GM12878 (cell line): ENCODE results near the gene ARVCF. TPM values are rescaled to one million over a fixed set of nuclear protein-coding genes. Genes with fewer than 3 reads are reported as not detected.

Experiments
- ATAC-seq: fragments of 200-7000 bp; cut with Tn5 transposase; 3 replicates; pipeline ENCODE4 v1.9.1; 2020; ENCODE audit warnings: mild to moderate bottlenecking, moderate library complexity
- BruUV-seq: library from RNA; stranded (reverse); fragments of 400-500 nt; replicated peaks from 2 replicates; lab custom pipeline; 2021; lab: Mats Ljungman, UMichigan
- CTCF ChIA-PET: fragments of 300-600 bp; sonication (Branson Sonifier 250); formaldehyde crosslinking; extraction: SDS; loops from one replicate; lab custom pipeline; 2021; ENCODE audit warnings: inconsistent platforms; lab: Yijun Ruan, JAX
- POLR2A ChIA-PET: fragments of 350-600 bp; formaldehyde crosslinking; extraction: SDS; loops from one replicate; lab custom pipeline; 2021; ENCODE audit warnings: inconsistent platforms; lab: Charles Lee
- RAD21 ChIA-PET: fragments of 300-600 bp; sonication (Branson Sonifier 250); formaldehyde crosslinking; loops from one replicate; lab custom pipeline; 2023; ENCODE audit warnings: antibody characterized with exemption; ENCODE audit not compliant: unreplicated experiment; lab: Charles Lee
- SMC1A ChIA-PET: fragments of 300-600 bp; sonication (Branson Sonifier 250); formaldehyde crosslinking; loops from one replicate; lab custom pipeline; 2023; ENCODE audit not compliant: unreplicated experiment, uncharacterized antibody; lab: Charles Lee
- DNase-seq: peaks from one replicate; pipeline ENCODE4 v3.0.0-alpha.2; 2011; ENCODE audit warnings: low read depth, low spot score
- FAIRE-seq: peaks from 3 replicates; lab custom pipeline; 2011; peaks lifted over from hg19 to GRCh38; lab: Jason Lieb, UNC
- H2AFZ ChIP-seq: 2 replicates; pipeline ENCODE4 v1.6.0; 2011; ENCODE audit warnings: low read depth, low read length, control low read depth; ENCODE audit not compliant: control insufficient read depth
- H3K27ac ChIP-seq: 2 replicates; pipeline ENCODE4 v1.5.1; 2011; ENCODE audit warnings: control low read depth; ENCODE audit not compliant: control insufficient read depth, insufficient read depth
- H3K27me3 ChIP-seq, 2 experiments: replicated peaks in 1 of 2; 2 replicates each; pipeline versions ENCODE4 v1.6.0 to v1.6.1; 2011; ENCODE audit warnings: low read length in 1 of 2; ENCODE audit not compliant: control insufficient read depth in 2 of 2, insufficient read depth in 2 of 2
- H3K36me3 ChIP-seq, 2 experiments: 2 replicates each; pipeline ENCODE4 v1.5.1; 2011; ENCODE audit warnings: low read length in 1 of 2; ENCODE audit not compliant: control insufficient read depth in 2 of 2, insufficient read depth in 2 of 2
- H3K4me1 ChIP-seq: 2 replicates; pipeline ENCODE4 v1.6.1; 2011; ENCODE audit warnings: mild to moderate bottlenecking, low read length, moderate library complexity, mixed read lengths; ENCODE audit not compliant: control insufficient read depth, insufficient read depth
- H3K4me2 ChIP-seq: 2 replicates; pipeline ENCODE4 v1.6.0; 2011; ENCODE audit warnings: control low read depth; ENCODE audit not compliant: control insufficient read depth, insufficient read depth
- H3K4me3 ChIP-seq: fragments of 200-600 bp; sonication (generic); 2 replicates; pipeline ENCODE4 v1.5.1; 2016
- H3K79me2 ChIP-seq: 2 replicates; pipeline ENCODE4 v1.6.0; 2011; ENCODE audit warnings: low read length; ENCODE audit not compliant: control insufficient read depth, insufficient read depth
- H3K9ac ChIP-seq: 2 replicates; pipeline ENCODE4 v1.8.0; 2011; ENCODE audit warnings: low read length, control low read depth, mixed read lengths; ENCODE audit not compliant: control insufficient read depth, insufficient read depth
- H3K9me3 ChIP-seq: replicated peaks from 3 replicates; pipeline ENCODE4 v1.5.1; 2011; ENCODE audit warnings: mild to moderate bottlenecking, low read length; ENCODE audit not compliant: control insufficient read depth, insufficient read depth
- H4K20me1 ChIP-seq: 2 replicates; pipeline ENCODE4 v1.6.0; 2011; ENCODE audit not compliant: control insufficient read depth, insufficient read depth
- BCL11A ChIP-seq: IDR thresholded peaks from 2 replicates; pipeline ENCODE4 v1.6.1; 2011; ENCODE audit warnings: low read depth, low read length
- BRCA1 ChIP-seq: IDR thresholded peaks from 2 replicates; pipeline ENCODE4 v1.6.1; 2011; ENCODE audit warnings: low read depth, low read length, improper control_type of control experiment
- CEBPZ ChIP-seq: fragments of 150-350 bp; IDR thresholded peaks from 2 replicates; pipeline ENCODE4 v1.6.1; 2016; ENCODE audit warnings: low read depth, low read length
- CHD1 ChIP-seq: IDR thresholded peaks from 2 replicates; pipeline ENCODE4 v1.6.1; 2012; ENCODE audit warnings: low read depth, low read length, improper control_type of control experiment
- CHD2 ChIP-seq: IDR thresholded peaks from 2 replicates; pipeline ENCODE4 v1.6.1; 2011; ENCODE audit warnings: low read depth, low read length, improper control_type of control experiment, borderline replicate concordance
- EED ChIP-seq: sonication (generic); IDR thresholded peaks from 2 replicates; pipeline ENCODE4 v1.6.1; 2016; ENCODE audit warnings: antibody characterized with exemption, low read depth
- ETV6 ChIP-seq, 2 experiments: fragments of 450-650 bp in 1 of 2; IDR thresholded peaks in 1 of 2; conservative IDR thresholded peaks in 1 of 2; 2 replicates each; pipeline ENCODE4 v1.6.1; 2014; ENCODE audit warnings: antibody characterized with exemption in 1 of 2, borderline replicate concordance in 1 of 2, low read depth in 1 of 2, mild to moderate bottlenecking in 1 of 2, moderate library complexity in 1 of 2
- GABPA ChIP-seq: IDR thresholded peaks from 2 replicates; pipeline ENCODE4 v1.6.1; 2014; ENCODE audit warnings: antibody characterized with exemption, low read depth, mild to moderate bottlenecking, inconsistent platforms
- HDAC2 ChIP-seq: fragments of 200-600 bp; sonication (generic); IDR thresholded peaks from 2 replicates; pipeline ENCODE4 v1.6.1; 2017
- IKZF1 ChIP-seq: fragments of 450-650 bp; conservative IDR thresholded peaks from 2 replicates; pipeline ENCODE4 v1.6.1; 2017; ENCODE audit warnings: antibody characterized with exemption, mild to moderate bottlenecking
- IRF5 ChIP-seq: fragments of 450-650 bp; IDR thresholded peaks from 2 replicates; pipeline ENCODE4 v1.6.1; 2017; ENCODE audit warnings: borderline replicate concordance
- MAX ChIP-seq: IDR thresholded peaks from 2 replicates; pipeline ENCODE4 v1.6.1; 2012; ENCODE audit warnings: low read depth, low read length, improper control_type of control experiment
- MTA2 ChIP-seq: fragments of 450-650 bp; IDR thresholded peaks from 2 replicates; pipeline ENCODE4 v1.6.1; 2016; ENCODE audit warnings: low read depth, mild to moderate bottlenecking, moderate library complexity
- MXI1 ChIP-seq: fragments of 150-350 bp; IDR thresholded peaks from 2 replicates; pipeline ENCODE4 v1.6.1; 2011; ENCODE audit warnings: low read depth, mild to moderate bottlenecking, inconsistent platforms, low read length, improper control_type of control experiment
- MYB ChIP-seq: fragments of 150-350 bp; IDR thresholded peaks from 2 replicates; pipeline ENCODE4 v1.6.1; 2014; ENCODE audit warnings: mild to moderate bottlenecking, low read depth, low read length, borderline replicate concordance
- PAX5 ChIP-seq: IDR thresholded peaks from 2 replicates; pipeline ENCODE4 v1.6.1; 2011; ENCODE audit warnings: low read depth, low read length, borderline replicate concordance
- RBBP5 ChIP-seq: fragments of 200-600 bp; sonication (generic); conservative IDR thresholded peaks from 2 replicates; pipeline ENCODE4 v1.6.1; 2016
- SRF ChIP-seq, 2 experiments: IDR thresholded peaks; 2 replicates each; pipeline ENCODE4 v1.6.1; 2011; ENCODE audit warnings: low read depth in 2 of 2, low read length in 2 of 2, mild to moderate bottlenecking in 1 of 2, moderate library complexity in 1 of 2
- TCF3 ChIP-seq: IDR thresholded peaks from 2 replicates; pipeline ENCODE4 v1.6.1; 2012; ENCODE audit warnings: low read depth, mild to moderate bottlenecking, low read length, borderline replicate concordance; ENCODE audit not compliant: insufficient read depth
- WGBS: methylation state at CpG from one replicate; pipeline ENCODE4 v1.1.6; 2016; ENCODE audit warnings: low lambda C conversion rate; ENCODE audit not compliant: insufficient replicate concordance, insufficient coverage; ENCODE audit errors: missing lambda C conversion rate; 5-methylcytosine and 5-hydroxymethylcytosine counted together
- in situ Hi-C: fragments of 300-500 bp; cut with MboI; formaldehyde crosslinking; loops from 9 replicates; pipeline ENCODE4 v1.14.3; 2018; ENCODE audit warnings: mixed read lengths
- intact Hi-C: fragments of 100-400 bp; cut with micrococcal nuclease; formaldehyde crosslinking; loops from one replicate; pipeline ENCODE4 v1.14.2; 2022; ENCODE audit not compliant: unreplicated experiment
- polyA plus RNA-seq, 11 experiments: library from polyadenylated mRNA; depleted of rRNA in 4 of 11; unstranded in 6 of 11; stranded (reverse) in 5 of 11; fragments of >200 nt; fragmentation: Nextera tagmentation in 4 of 11; fragmentation: Illumina TruSeq in 1 of 11; extraction: Ambion mirVana in 4 of 11; extraction: Trizol in 1 of 11; gene quantifications; 1 replicate in 1 of 11; 2 replicates in 10 of 11; pipeline versions ENCODE4 v1.2.1 to v1.2.3, GENCODE V29; 2011 to 2016; ENCODE audit warnings: inconsistent platforms in 2 of 11, missing spikeins in 2 of 11, low read depth in 1 of 11
- total RNA-seq, 4 experiments: library from RNA; depleted of rRNA in 3 of 4; stranded (reverse); fragments of >200 nt in 3 of 4; fragmentation: Illumina TruSeq in 1 of 4; extraction: Trizol in 1 of 4; gene quantifications; 2 replicates each; pipeline versions ENCODE4 v1.2.1 to v1.2.3, GENCODE V29; 2013 to 2021

ARVCF gene
- total and polyA plus RNA-seq, 10 of the 15 experiments (the other 5 are each of a cell fraction or from before 2014, with no cell fraction given): 0.13 to 1.9 (median 1.0) TPM; not detected in 2

GRCh38 chr22:19990188-19990587 is 26.4 kb downstream of the ARVCF start:
- CTCF ChIA-PET: no interaction called here
- SMC1A ChIA-PET: no interaction called here
- FAIRE-seq (no peak), DNase-seq (no peak), ATAC-seq (no peak)
- BruUV-seq: no TSS peak
- H3K4me3 ChIP-seq: no peak overlapping the region
- no peak overlapping the region for H3K27ac ChIP-seq
- H4K20me1 ChIP-seq: no peaks in the 10 kb centered on the region
- POLR2A ChIA-PET: no interaction called here
- H2AFZ ChIP-seq: no peak overlapping the region
- peaks cover 0 to 2% of the 10 kb centered on the region in 2 experiments; a peak in 1 of 4 replicates for H3K27me3 ChIP-seq
- no peaks in the 10 kb centered on the region for H3K79me2 ChIP-seq
- intact Hi-C loops (no loop called here), in situ Hi-C loops (no loop called here)
- H3K4me2 ChIP-seq: no peak overlapping the region
- 75% methylated on average over 2 of the region's 2 CpGs for WGBS
- no peak overlapping the region for H3K9ac ChIP-seq
- no peaks in the 10 kb centered on the region for H3K4me1 ChIP-seq
- H3K9me3 ChIP-seq: no peaks in the 10 kb centered on the region
- H3K36me3 ChIP-seq: no peaks in the 10 kb centered on the region
- RAD21 ChIA-PET: no interaction called here
- no peak for TF ChIP-seq SRF (IDR thresholded peaks at IDR 0.05; ENCODE audit: low read depth in 2 of 2, low read length in 2 of 2)
- TF ChIP-seq PAX5: no peak
- TF ChIP-seq GABPA: no peak
- TF ChIP-seq CHD1: no peak
- no peak for TF ChIP-seq IRF5
- TF ChIP-seq BRCA1: no peak
- TF ChIP-seq RBBP5: no peak
- no peak for TF ChIP-seq BCL11A
- TF ChIP-seq MYB: no peak
- no peak for TF ChIP-seq ETV6 (conservative IDR thresholded peaks at IDR 0.05 in 1 of 2, IDR thresholded peaks at IDR 0.05 in 1 of 2; ENCODE audit: borderline replicate concordance in 1 of 2, low read depth in 1 of 2)
- TF ChIP-seq EED: no peak
- no peak for TF ChIP-seq HDAC2
- no peak for TF ChIP-seq CEBPZ
- no peak for TF ChIP-seq MXI1
- TF ChIP-seq IKZF1: no peak
- TF ChIP-seq CHD2: no peak
- TF ChIP-seq MTA2: no peak
- TF ChIP-seq TCF3: no peak
- no peak for TF ChIP-seq MAX
